IMR-90 (cell line): Measurements from ENCODE around the gene IFI27L1. TPM values are rescaled to one million over a fixed set of nuclear protein-coding genes. Genes with fewer than 3 reads are reported as not detected.

Experiments used
- ATAC-seq: fragments of 200-7000 bp; cut with Tn5 transposase; 2 replicates; pipeline ENCODE4 v1.9.1; 2020; ENCODE audit warnings: low read depth, mild to moderate bottlenecking, moderate library complexity
- BruUV-seq: library from RNA; stranded (reverse); fragments of 400-500 nt; replicated peaks from 2 replicates; lab custom pipeline; 2021; lab: Mats Ljungman, UMichigan
- CTCF ChIA-PET: fragments of 300-600 bp; formaldehyde crosslinking; extraction: SDS; loops from one replicate; lab custom pipeline; 2021; ENCODE audit warnings: antibody characterized with exemption; lab: Yijun Ruan, JAX
- POLR2A ChIA-PET: fragments of 300-600 bp; sonication (Branson Sonifier 250); formaldehyde crosslinking; loops from one replicate; lab custom pipeline; 2022; ENCODE audit warnings: antibody characterized with exemption; ENCODE audit not compliant: unreplicated experiment; lab: Charles Lee
- DNase-seq: peaks from one replicate; pipeline ENCODE4 v3.0.0; 2013
- H2AFZ ChIP-seq: replicated peaks from 2 replicates; pipeline ENCODE3; 2013; ENCODE audit warnings: low read length, mild to moderate bottlenecking; ENCODE audit not compliant: poor library complexity
- H2AK5ac ChIP-seq: 2 replicates; pipeline ENCODE4 v1.6.1; 2013; ENCODE audit warnings: low read depth, low read length, inconsistent platforms
- H2AK9ac ChIP-seq: replicated peaks from 2 replicates; pipeline ENCODE3; 2013; ENCODE audit warnings: mild to moderate bottlenecking, low read depth, low read length, moderate library complexity; ENCODE audit not compliant: poor library complexity
- H2BK120ac ChIP-seq: 2 replicates; pipeline ENCODE4 v1.6.1; 2013; ENCODE audit warnings: low read depth, low read length, inconsistent platforms
- H2BK15ac ChIP-seq: 3 replicates; pipeline ENCODE4 v1.6.1; 2013; ENCODE audit warnings: low read depth, low read length, inconsistent platforms
- H2BK20ac ChIP-seq: 2 replicates; pipeline ENCODE4 v1.6.1; 2013; ENCODE audit warnings: low read depth, mild to moderate bottlenecking, inconsistent platforms, low read length, moderate library complexity
- H2BK5ac ChIP-seq: 2 replicates; pipeline ENCODE4 v1.6.1; 2013; ENCODE audit warnings: mild to moderate bottlenecking, low read depth, low read length, inconsistent platforms; ENCODE audit not compliant: poor library complexity, severe bottlenecking
- H3K14ac ChIP-seq: replicated peaks from 2 replicates; pipeline ENCODE4 v1.6.1; 2013; ENCODE audit warnings: low read depth, low read length, inconsistent platforms
- H3K18ac ChIP-seq: 2 replicates; pipeline ENCODE4 v1.6.1; 2013; ENCODE audit warnings: low read depth, low read length, control low read depth
- H3K23ac ChIP-seq: 2 replicates; pipeline ENCODE4 v1.6.1; 2013; ENCODE audit warnings: low read depth, low read length, inconsistent platforms
- H3K27ac ChIP-seq: 2 replicates; pipeline ENCODE4 v1.5.1; 2013; ENCODE audit warnings: mild to moderate bottlenecking, control low read depth, low read length; ENCODE audit not compliant: insufficient read depth
- H3K27me3 ChIP-seq: 2 replicates; pipeline ENCODE4 v1.6.1; 2013; ENCODE audit warnings: low read length; ENCODE audit not compliant: control insufficient read depth, insufficient read depth
- H3K36me3 ChIP-seq: 2 replicates; pipeline ENCODE4 v1.6.1; 2013; ENCODE audit warnings: low read length, mixed read lengths; ENCODE audit not compliant: control insufficient read depth, insufficient read depth
- H3K4ac ChIP-seq: 2 replicates; pipeline ENCODE4 v1.6.1; 2013; ENCODE audit warnings: low read depth, low read length, inconsistent platforms
- H3K4me1 ChIP-seq: 2 replicates; pipeline ENCODE4 v1.6.1; 2013; ENCODE audit warnings: low read length, mixed read lengths; ENCODE audit not compliant: control insufficient read depth, insufficient read depth
- H3K4me2 ChIP-seq: 2 replicates; pipeline ENCODE4 v1.6.1; 2013; ENCODE audit warnings: low read depth, mild to moderate bottlenecking, control low read depth, low read length, moderate library complexity
- H3K4me3 ChIP-seq: 2 replicates; pipeline ENCODE4 v1.5.1; 2013; ENCODE audit warnings: low read depth, mild to moderate bottlenecking, control low read depth, low read length, moderate library complexity; ENCODE audit not compliant: insufficient read depth
- H3K56ac ChIP-seq: 2 replicates; pipeline ENCODE4 v1.6.1; 2013; ENCODE audit warnings: low read length, inconsistent platforms; ENCODE audit not compliant: insufficient read depth; ENCODE audit errors: extremely low read depth
- H3K79me1 ChIP-seq, 2 experiments: 2 replicates each; pipeline ENCODE4 v1.6.1; 2013; ENCODE audit warnings: low read length in 2 of 2, inconsistent platforms in 1 of 2, low read depth in 1 of 2
- H3K9ac ChIP-seq: 2 replicates; pipeline ENCODE4 v1.6.1; 2013; ENCODE audit warnings: low read depth, low read length, control low read depth
- H3K9me1 ChIP-seq: 2 replicates; pipeline ENCODE4 v1.6.1; 2013; ENCODE audit warnings: low read length, inconsistent platforms; ENCODE audit not compliant: insufficient read depth
- H3K9me3 ChIP-seq: 2 replicates; pipeline ENCODE4 v1.6.1; 2013; ENCODE audit warnings: low read length; ENCODE audit not compliant: control insufficient read depth, insufficient read depth
- H4K20me1 ChIP-seq: 2 replicates; pipeline ENCODE4 v1.6.1; 2013; ENCODE audit warnings: low read length, inconsistent platforms; ENCODE audit not compliant: insufficient read depth
- H4K5ac ChIP-seq: 2 replicates; pipeline ENCODE4 v1.6.1; 2013; ENCODE audit warnings: mild to moderate bottlenecking, low read depth, low read length, control low read depth
- H4K8ac ChIP-seq, 2 experiments: 2 replicates each; pipeline ENCODE4 v1.6.1; 2013; ENCODE audit warnings: low read depth in 2 of 2, low read length in 2 of 2, control low read depth in 1 of 2, inconsistent platforms in 1 of 2
- H4K91ac ChIP-seq: 2 replicates; pipeline ENCODE4 v1.6.1; 2013; ENCODE audit warnings: low read depth, low read length, inconsistent platforms; ENCODE audit not compliant: insufficient read depth
- BHLHE40 ChIP-seq: fragments of 150-350 bp; IDR thresholded peaks from 2 replicates; pipeline ENCODE4 v1.6.1; 2016; ENCODE audit warnings: mild to moderate bottlenecking, low read depth, low read length
- CHD1 ChIP-seq: IDR thresholded peaks from 2 replicates; pipeline ENCODE4 v1.6.1; 2012; ENCODE audit warnings: low read depth, low read length, improper control_type of control experiment
- ELK1 ChIP-seq: fragments of 150-350 bp; IDR thresholded peaks from 2 replicates; pipeline ENCODE4 v1.6.1; 2016; ENCODE audit warnings: low read depth, mild to moderate bottlenecking, low read length, moderate library complexity, borderline replicate concordance
- FOS ChIP-seq: fragments of 150-350 bp; IDR thresholded peaks from 2 replicates; pipeline ENCODE4 v1.6.1; 2016; ENCODE audit warnings: low read depth, low read length
- MAFK ChIP-seq: IDR thresholded peaks from 2 replicates; pipeline ENCODE4 v1.6.1; 2012; ENCODE audit warnings: low read depth, low read length, improper control_type of control experiment
- RAD21 ChIP-seq: IDR thresholded peaks from 2 replicates; pipeline ENCODE4 v1.6.1; 2012; ENCODE audit warnings: low read length, improper control_type of control experiment
- WGBS, 2 experiments: methylation state at CpG; one replicate each; pipeline versions ENCODE4 v1.1.5 to v1.1.7; 2013; ENCODE audit warnings: missing lambda C conversion rate in 2 of 2; ENCODE audit not compliant: insufficient read length in 1 of 2; ENCODE audit errors: extremely low coverage in 2 of 2; 5-methylcytosine and 5-hydroxymethylcytosine counted together
- dilution Hi-C: fragments of 300-500 bp; cut with HindIII; formaldehyde crosslinking; loops from one replicate; pipeline ENCODE4 v1.14.3; 2018; ENCODE audit warnings: low sequenced_read_pairs; ENCODE audit not compliant: unreplicated experiment
- in situ Hi-C: fragments of 300-500 bp; cut with MboI; formaldehyde crosslinking; loops from 3 replicates; pipeline ENCODE4 v1.14.3; 2019; ENCODE audit warnings: low sequenced_read_pairs, inconsistent platforms, mixed read lengths
- intact Hi-C: fragments of 100-400 bp; cut with micrococcal nuclease; formaldehyde crosslinking; loops from 2 replicates; pipeline ENCODE4 v1.10.0; 2022
- polyA plus RNA-seq, 3 experiments: library from polyadenylated mRNA; depleted of rRNA; stranded (reverse); fragments of >200 nt; gene quantifications; 2 replicates each; pipeline ENCODE4 v1.2.3, GENCODE V29; 2012; ENCODE audit warnings: low replicate concordance in 1 of 3
- total RNA-seq: library from RNA; depleted of rRNA; stranded (reverse); fragments of >200 nt; gene quantifications from 2 replicates; pipeline ENCODE4 v1.2.3, GENCODE V29; 2012; rRNA removed

IFI27L1 gene
- total and polyA plus RNA-seq, 2 of the 4 experiments (the other 2 are of a cell fraction): 13.3 to 24.3 TPM

DNA sequence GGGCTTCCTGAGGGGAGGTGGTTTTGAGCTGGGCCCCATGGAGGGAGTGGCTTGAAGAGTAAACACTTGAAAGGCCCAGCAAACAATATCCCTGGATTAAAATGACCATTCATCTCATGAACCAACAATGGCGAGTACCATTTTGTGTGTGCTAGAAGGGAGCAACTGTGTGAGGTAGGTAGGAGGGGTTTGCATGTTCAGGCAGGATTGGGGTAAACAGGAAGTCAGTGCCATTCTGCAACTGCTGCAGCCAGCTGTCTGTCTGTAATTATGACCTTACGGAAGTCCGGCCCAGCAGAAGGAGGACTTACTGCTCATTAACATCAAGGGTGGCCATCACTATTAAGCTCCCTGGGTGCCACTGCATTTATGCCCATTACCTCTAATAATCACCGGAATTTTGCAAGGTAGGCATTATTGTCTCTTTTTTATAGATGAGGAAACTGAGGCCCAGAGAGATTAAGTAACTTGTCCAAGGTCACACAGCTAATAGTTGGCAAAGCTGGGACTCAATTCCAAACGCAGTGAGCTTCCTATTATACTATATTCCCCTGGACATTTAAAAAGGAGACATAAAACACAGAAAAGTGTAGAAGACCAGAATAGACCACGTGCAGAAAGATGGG is 64.9 kb downstream of the IFI27L1 start:
- Histone ChIP-seq H2BK15ac (no peak overlapping the region), H4K20me1 (no peaks in the 10 kb centered on the region), H3K4me2 (no peak overlapping the region), H3K9me3 (no peaks in the 10 kb centered on the region), H3K14ac (no peak overlapping the region), H3K27me3 (no peaks in the 10 kb centered on the region; the same call in 1 of the 2 replicates), H3K79me1 (no peaks in the 10 kb centered on the region), H3K4me3 (no peak overlapping the region), H3K23ac (no peak overlapping the region; the same call in 1 of the 2 replicates), H3K9ac (no peak overlapping the region), H3K36me3 (no peaks in the 10 kb centered on the region), H3K4me1 (no peaks in the 10 kb centered on the region), H3K9me1 (no peaks in the 10 kb centered on the region), H3K27ac (no peak overlapping the region), H2BK5ac (no peak overlapping the region), H2BK20ac (no peak overlapping the region), H3K56ac (no peak overlapping the region), H4K91ac (no peak overlapping the region), H4K5ac (no peak overlapping the region), H2AFZ (no peak overlapping the region), H2BK120ac (no peak overlapping the region), H3K18ac (no peak overlapping the region), H2AK9ac (no peak overlapping the region), H3K4ac (no peak overlapping the region), H2AK5ac (no peak overlapping the region), H4K8ac (no peak overlapping the region)
- WGBS, 2 experiments: 20% methylated on average over 2 of the region's 6 CpGs; no CpG with 5 or more reads in 1 of the 2 experiments
- DNase-seq: no peak
- ChIA-PET CTCF (interaction anchor here (1.1 kb wide), 1 partner anchor 10 kb away, joined by 3 read pairs; no protein-coding TSS in a partner anchor), POLR2A (no interaction called here)
- in situ Hi-C loops (no loop called here), intact Hi-C loops (no loop called here), dilution Hi-C loops (no loop called here)
- no peak for ATAC-seq
- no TSS peak for BruUV-seq
- TF ChIP-seq RAD21 (no peak), ELK1 (no peak), MAFK (peak; percentile 82), BHLHE40 (no peak), CHD1 (no peak), FOS (no peak)

Other genes starting within 250 kb of the IFI27L1 start
- not detected in 2 replicates for gene FAM181A, start 154.0 kb upstream of the IFI27L1 start, total RNA-seq
- gene FAM181A, start 154.0 kb upstream of the IFI27L1 start, polyA plus RNA-seq (2012; rRNA removed): not detected in 2 replicates
- 0.54 and 0.83 TPM in 2 replicates for gene ASB2, start 104.7 kb upstream of the IFI27L1 start, total RNA-seq
- 0.77 and 0.98 TPM in 2 replicates for gene ASB2, start 104.7 kb upstream of the IFI27L1 start, polyA plus RNA-seq (2012; rRNA removed)
- gene CCDC197, start 84.0 kb upstream of the IFI27L1 start, total RNA-seq: not detected in 2 replicates
- gene CCDC197, start 84.0 kb upstream of the IFI27L1 start, polyA plus RNA-seq (2012; rRNA removed): not detected in 2 replicates
- 2.2 and 2.5 TPM in 2 replicates for gene OTUB2, start 55.0 kb upstream of the IFI27L1 start, total RNA-seq
- gene OTUB2, start 55.0 kb upstream of the IFI27L1 start, polyA plus RNA-seq (2012; rRNA removed): 1.0 and 1.1 TPM in 2 replicates
- 152 and 155 TPM in 2 replicates for gene DDX24, start 108 bp upstream of the IFI27L1 start, total RNA-seq
- 126 and 134 TPM in 2 replicates for gene DDX24, start 108 bp upstream of the IFI27L1 start, polyA plus RNA-seq (2012; rRNA removed)
- gene IFI27, start 29.4 kb downstream of the IFI27L1 start, total RNA-seq: under 0.01 TPM in 1 of 2 replicates, not detected in the other
- 0.60 and 1.2 TPM in 2 replicates for gene IFI27, start 29.4 kb downstream of the IFI27L1 start, polyA plus RNA-seq (2012; rRNA removed)
- 43.0 and 111 TPM in 2 replicates for gene IFI27L2, start 48.3 kb downstream of the IFI27L1 start, total RNA-seq
- 187 and 261 TPM in 2 replicates for gene IFI27L2, start 48.3 kb downstream of the IFI27L1 start, polyA plus RNA-seq (2012; rRNA removed)
- gene PPP4R4, start 93.0 kb downstream of the IFI27L1 start, total RNA-seq: 0.36 and 0.56 TPM in 2 replicates
- gene PPP4R4, start 93.0 kb downstream of the IFI27L1 start, polyA plus RNA-seq (2012; rRNA removed): 0.13 and 0.17 TPM in 2 replicates
- not detected in 2 replicates for gene SERPINA10, start 212.0 kb downstream of the IFI27L1 start, total RNA-seq
- not detected in 2 replicates for gene SERPINA10, start 212.0 kb downstream of the IFI27L1 start, polyA plus RNA-seq (2012; rRNA removed)
- not detected in 2 replicates for gene SERPINA6, start 242.0 kb downstream of the IFI27L1 start, total RNA-seq
- gene SERPINA6, start 242.0 kb downstream of the IFI27L1 start, polyA plus RNA-seq (2012; rRNA removed): not detected in 2 replicates